ENCODE measurements around the gene EIF5.
"Not testable (repeated sequence)": the region's sequence is repeated elsewhere in the genome, so short reads cannot be mapped to it uniquely, and the experiment has no call there.

EIF5 gene

DNA sequence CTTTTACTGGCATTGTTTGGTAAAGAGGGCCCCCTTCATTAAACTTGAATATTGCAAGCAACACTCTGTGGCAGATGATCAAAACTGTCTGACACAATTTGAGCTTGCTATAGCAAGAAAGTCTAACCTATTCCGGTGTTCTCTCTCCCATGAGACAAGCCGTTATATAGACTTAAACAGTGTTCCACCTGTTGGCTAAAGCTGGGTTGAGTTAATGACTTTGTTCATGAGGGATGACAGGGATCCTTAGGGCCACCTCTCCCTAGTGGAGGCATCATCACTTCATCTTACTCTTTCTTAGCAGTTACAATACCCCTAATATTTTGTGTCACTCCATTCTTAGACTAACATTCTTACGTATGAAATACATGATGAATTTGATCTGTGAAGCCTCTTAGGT lies 3.8 kb downstream of the EIF5 start:
- no peak for DNase-seq

- no peak for DNase-seq
These were observed 5.5 kb downstream of the EIF5 start for GRCh38 chr14:103339561-103339960.

- DNase-seq: no peak
These were observed 6.6 kb downstream of the EIF5 start for GRCh38 chr14:103340480-103341212.

DNA sequence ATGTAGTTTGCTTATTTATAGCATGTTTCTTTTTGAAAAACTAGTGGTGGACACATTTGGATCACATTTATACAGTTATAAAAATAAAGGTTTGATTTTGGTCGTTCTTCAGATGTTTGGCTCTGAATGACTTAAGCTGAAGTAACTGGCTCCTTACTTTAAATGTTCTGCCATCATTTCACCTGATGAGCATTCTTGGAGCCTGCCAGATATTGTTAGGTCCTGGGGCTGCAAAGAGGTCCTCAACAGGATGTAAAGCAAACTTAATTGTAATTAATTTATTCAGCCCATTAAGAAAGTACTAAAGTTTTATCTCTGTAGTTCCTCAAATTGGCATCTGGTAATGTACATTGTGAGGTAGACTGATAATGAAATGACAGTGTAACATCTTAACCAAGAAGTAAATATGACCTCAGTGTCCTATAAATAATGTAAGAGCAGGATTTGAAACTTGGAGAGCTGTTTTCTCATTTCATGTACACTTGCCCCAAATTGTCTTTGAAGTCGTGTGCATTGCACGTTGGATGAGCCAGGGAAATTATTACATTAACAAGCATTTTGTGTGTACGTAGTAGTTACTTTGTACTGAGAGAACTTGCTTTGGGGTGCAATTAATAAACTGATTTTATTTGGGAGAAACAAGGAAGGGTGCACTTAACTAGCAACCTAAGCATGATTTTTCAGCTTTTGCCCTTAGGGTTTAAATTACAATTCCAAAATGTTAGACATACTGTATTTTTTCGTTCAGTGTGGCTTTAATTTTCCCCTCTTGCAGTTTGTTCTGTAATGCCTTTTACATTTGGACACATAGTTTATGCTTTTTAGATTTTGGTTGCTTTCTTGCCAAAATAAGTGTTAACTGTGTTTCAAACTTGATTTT lies 7.5 kb downstream of the EIF5 start:
- no peak for DNase-seq

GRCh38 chr14:103343164-103343879 lies 9.3 kb downstream of the EIF5 start:
- DNase-seq: no peak

DNA sequence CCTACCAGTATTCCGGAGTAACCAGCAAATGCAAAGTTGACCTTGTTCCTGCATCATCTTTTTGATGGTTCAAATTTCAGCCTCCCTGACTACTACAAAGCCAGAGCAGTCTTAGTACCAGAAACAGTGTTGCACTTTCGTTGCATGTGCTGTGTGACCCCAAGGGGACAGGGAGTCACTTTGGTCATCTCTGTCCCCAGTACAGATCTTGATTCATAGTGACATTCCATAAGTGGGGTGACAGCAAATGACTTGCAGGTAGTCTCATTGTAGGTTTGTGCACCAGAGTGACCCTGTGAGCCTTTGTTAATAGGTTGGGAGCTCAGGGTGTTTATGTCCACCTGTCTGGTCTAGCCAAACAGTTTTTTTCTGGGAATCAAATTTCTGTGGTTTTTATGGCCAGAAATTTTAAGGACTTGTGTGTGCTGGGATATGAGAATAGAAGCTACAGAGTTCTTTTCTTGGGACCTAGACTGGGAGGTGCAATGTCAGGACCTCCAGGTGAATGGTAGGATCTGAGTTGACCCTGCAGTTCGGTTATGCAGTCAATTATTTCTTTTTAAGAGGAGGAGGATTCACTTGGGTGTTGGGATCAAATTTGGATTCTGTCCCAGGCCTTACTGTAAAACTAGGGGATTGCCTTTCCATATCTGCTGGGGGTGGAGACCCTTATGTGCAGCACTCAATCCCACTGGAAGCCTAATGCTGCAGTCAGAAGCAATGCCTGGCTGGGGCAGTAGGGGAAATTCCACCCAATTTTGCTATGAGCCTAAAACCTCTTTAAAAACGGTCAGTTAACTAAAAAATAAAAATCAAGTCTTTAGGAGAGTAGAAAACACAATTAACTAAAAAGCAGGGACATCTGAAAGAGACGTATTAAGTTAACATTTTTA lies 10.1 kb downstream of the EIF5 start:
- DNase-seq: no peak

GRCh38 chr14:103346286-103346685 lies 12.2 kb downstream of the EIF5 start:
- no peak for DNase-seq

- no peak for DNase-seq
These were observed 13.2 kb downstream of the EIF5 start for GRCh38 chr14:103347091-103347815.

- DNase-seq: no peak
These were observed 14.1 kb downstream of the EIF5 start for GRCh38 chr14:103348154-103348553.

- DNase-seq: no peak
These were observed 15.9 kb downstream of the EIF5 start for GRCh38 chr14:103349982-103350381.

- no peak for DNase-seq
These were observed 19.3 kb downstream of the EIF5 start for GRCh38 chr14:103353362-103353761.

DNA sequence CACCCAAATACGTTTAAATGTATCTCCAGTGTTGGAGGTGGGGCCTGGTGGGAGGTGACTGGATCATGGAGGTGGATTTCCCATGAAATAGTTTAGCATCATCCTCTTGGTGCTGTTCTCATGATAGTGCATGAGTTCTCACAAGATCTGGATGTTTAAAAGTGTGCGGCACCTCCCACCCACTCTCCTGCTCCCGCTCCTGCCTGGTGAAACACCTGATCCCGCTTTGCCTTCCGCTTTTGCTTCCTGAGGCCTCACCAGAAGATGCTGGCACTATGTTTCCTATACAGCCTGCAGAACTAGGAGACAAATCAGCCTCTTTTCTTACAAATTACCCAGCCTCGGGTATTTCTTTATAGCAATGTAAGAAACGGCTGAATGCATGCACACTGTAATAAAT lies 20.1 kb downstream of the EIF5 start:
- DNase-seq: no peak

- no peak for DNase-seq
These were observed 22.1 kb downstream of the EIF5 start for GRCh38 chr14:103356024-103356682.

DNA sequence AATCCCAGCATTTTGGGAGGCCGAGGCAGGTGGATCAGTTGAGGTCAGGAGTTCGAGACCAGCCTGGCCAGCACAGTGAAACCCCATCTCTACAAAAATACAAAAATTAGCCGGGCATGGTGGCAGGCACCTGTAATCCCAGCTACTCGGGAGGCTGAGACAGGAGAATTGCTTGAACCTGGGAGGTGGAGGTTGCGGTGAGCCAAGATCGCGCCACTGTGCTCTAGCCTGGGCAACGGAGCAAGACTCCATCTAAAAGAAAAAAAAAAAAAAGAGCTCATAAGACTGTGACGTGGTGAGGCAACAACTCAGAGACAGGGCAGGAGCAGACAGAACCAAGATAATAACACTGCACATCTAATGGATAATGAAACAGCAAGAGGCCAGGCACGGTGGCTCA lies 23.5 kb downstream of the EIF5 start:
- not testable (repeated sequence) for DNase-seq

GRCh38 chr14:103360548-103360947 lies 26.5 kb downstream of the EIF5 start:
- no peak for DNase-seq

DNA sequence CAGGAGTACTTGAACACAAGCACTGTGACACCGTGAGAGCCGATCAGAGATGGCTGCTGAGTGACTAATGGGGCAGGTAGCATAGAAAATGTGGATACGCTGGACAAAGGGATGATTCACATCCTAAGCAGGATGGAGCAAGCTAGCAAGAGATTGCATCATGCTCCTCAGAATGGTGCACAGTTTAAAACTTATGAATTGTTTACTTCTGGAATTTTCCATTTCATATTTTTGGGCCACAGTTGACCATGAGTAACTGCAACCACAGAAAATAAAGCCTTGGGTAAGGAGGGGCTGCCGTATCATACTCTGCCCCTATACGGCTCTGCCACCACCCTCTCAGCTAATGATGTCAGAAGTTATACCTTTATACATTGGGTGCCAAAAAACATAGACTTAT lies 27.8 kb downstream of the EIF5 start:
- DNase-seq: no peak

- no peak for DNase-seq
These were observed 28.7 kb downstream of the EIF5 start for GRCh38 chr14:103362780-103363179.

- DNase-seq: no peak
These were observed 32.7 kb downstream of the EIF5 start for GRCh38 chr14:103366741-103367140.

DNA sequence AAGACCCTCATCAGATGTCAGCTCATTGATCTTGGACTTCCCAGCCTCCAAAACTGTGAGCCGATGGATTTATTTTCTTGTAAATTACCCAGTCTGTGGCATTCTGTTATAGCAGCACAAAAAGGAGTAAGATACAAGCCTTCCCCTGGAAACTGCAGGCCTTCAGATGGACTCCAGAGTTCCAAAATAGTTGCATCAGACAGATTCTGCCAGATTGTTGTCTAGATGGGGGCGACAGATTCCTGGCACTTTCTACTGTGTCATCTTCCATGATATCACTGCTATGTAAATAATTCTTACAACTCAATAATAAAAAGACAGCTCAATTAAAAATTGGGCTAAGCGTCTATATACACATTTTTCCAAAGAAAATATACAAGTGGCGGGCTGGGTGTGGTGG lies 34.0 kb downstream of the EIF5 start:
- DNase-seq: no peak

GRCh38 chr14:103370087-103370486 lies 36.0 kb downstream of the EIF5 start:
- no peak for DNase-seq

GRCh38 chr14:103372017-103372416 lies 38.0 kb downstream of the EIF5 start:
- no peak for DNase-seq

Data from cerebellar nuclear complex (tissue), 1 donor.